Stomach (tissue), 9 donors: Measurements from ENCODE around the gene PTPRC. TPM values are rescaled to one million over a fixed set of nuclear protein-coding genes. Genes with fewer than 3 reads are reported as not detected.
"Not testable (repeated sequence)": the region's sequence is repeated elsewhere in the genome, so short reads cannot be mapped to it uniquely, and the experiment has no call there.

ENCODE experiments used
- DNase-seq, 2 donors: peaks; one replicate each; pipeline versions ENCODE4 v3.0.0 to v3.0.0-alpha.2; 2013 to 2019
- H3K27ac ChIP-seq, 5 donors: fragments of 200-600 bp in 4 of 5; sonication (generic) in 4 of 5; one replicate each; pipeline ENCODE4 v1.5.1; 2013 to 2019; ENCODE audit warnings: mild to moderate bottlenecking in 1 of 5, moderate library complexity in 1 of 5
- H3K27me3 ChIP-seq, 3 donors: fragments of 200-600 bp; sonication (generic); one replicate each; pipeline ENCODE4 v1.5.1; 2017 to 2019; ENCODE audit warnings: mixed run types in 1 of 3
- H3K36me3 ChIP-seq, 4 donors: fragments of 200-600 bp; sonication (generic); 1 replicate in 3 of 4; 2 replicates in 1 of 4; pipeline ENCODE4 v1.5.1; 2016 to 2019
- H3K4me1 ChIP-seq, 4 donors: fragments of 200-600 bp; sonication (generic); one replicate each; pipeline ENCODE4 v1.5.1; 2016 to 2019
- H3K4me3 ChIP-seq, 4 donors: fragments of 200-600 bp; sonication (generic) in 3 of 4; one replicate each; pipeline ENCODE4 v1.5.1; 2016 to 2019; ENCODE audit warnings: mild to moderate bottlenecking in 1 of 4
- H3K9me3 ChIP-seq, 4 donors: fragments of 200-600 bp; sonication (generic); one replicate each; pipeline ENCODE4 v1.5.1; 2016 to 2019
- EP300 ChIP-seq: sonication (generic); formaldehyde crosslinking; IDR thresholded peaks from one replicate; pipeline ENCODE4 v1.6.1; 2017; ENCODE audit warnings: antibody characterized with exemption
- POLR2A ChIP-seq, 4 donors: fragments of 450-650 bp; IDR thresholded peaks; one replicate each; pipeline ENCODE4 v1.6.1; 2016; ENCODE audit warnings: antibody characterized with exemption in 4 of 4, control low read depth in 2 of 4, mild to moderate bottlenecking in 1 of 4, moderate library complexity in 1 of 4
- POLR2AphosphoS5 ChIP-seq, 3 donors: sonication (generic); formaldehyde crosslinking; IDR thresholded peaks; one replicate each; pipeline ENCODE4 v1.6.1; 2016; ENCODE audit warnings: antibody characterized with exemption in 3 of 3
- WGBS, 5 donors: extraction: QIAGEN DNeasy Blood & Tissue Kit in 3 of 5; methylation state at CpG; one replicate each; pipeline versions ENCODE4 v1.1.5 to v1.1.7; 2013 to 2018; 5-methylcytosine and 5-hydroxymethylcytosine counted together
- intact Hi-C: fragments of 100-400 bp; cut with DNase I; formaldehyde crosslinking; loops from one replicate; pipeline ENCODE4 v1.15.1; 2023; ENCODE audit warnings: low total_unique reads
- polyA plus RNA-seq, 3 donors: library from polyadenylated mRNA; stranded (reverse); fragments of 200-250 nt; gene quantifications; one replicate each; pipeline ENCODE4 v1.2.3, GENCODE V29; 2013
- total RNA-seq, 5 donors: library from RNA; depleted of rRNA; stranded (reverse); fragments of >200 nt; gene quantifications; one replicate each; pipeline versions ENCODE4 v1.1.0 to v1.2.3, GENCODE V29; 2014 to 2016
- TF ChIP-seq, protein P1 (sequence below), 7 experiments: fragments of 450-650 bp in 4 of 7; fragments of 200-600 bp in 3 of 7; sonication (generic) in 3 of 7; IDR thresholded peaks; one replicate each; pipeline ENCODE4 v1.5.1; 2016 to 2019; ENCODE audit warnings: antibody characterized with exemption in 7 of 7, control low read depth in 2 of 7, mild to moderate bottlenecking in 1 of 7
- donor health status: healthy with polysubstance abuse.
- donor health status: Bipolar disorder and iron deficiency.
- donor health status: healthy.

Gene PTPRC
- total and polyA plus RNA-seq, 8 donors: 0.58 to 50.9 (median 15.2) TPM

DNA sequence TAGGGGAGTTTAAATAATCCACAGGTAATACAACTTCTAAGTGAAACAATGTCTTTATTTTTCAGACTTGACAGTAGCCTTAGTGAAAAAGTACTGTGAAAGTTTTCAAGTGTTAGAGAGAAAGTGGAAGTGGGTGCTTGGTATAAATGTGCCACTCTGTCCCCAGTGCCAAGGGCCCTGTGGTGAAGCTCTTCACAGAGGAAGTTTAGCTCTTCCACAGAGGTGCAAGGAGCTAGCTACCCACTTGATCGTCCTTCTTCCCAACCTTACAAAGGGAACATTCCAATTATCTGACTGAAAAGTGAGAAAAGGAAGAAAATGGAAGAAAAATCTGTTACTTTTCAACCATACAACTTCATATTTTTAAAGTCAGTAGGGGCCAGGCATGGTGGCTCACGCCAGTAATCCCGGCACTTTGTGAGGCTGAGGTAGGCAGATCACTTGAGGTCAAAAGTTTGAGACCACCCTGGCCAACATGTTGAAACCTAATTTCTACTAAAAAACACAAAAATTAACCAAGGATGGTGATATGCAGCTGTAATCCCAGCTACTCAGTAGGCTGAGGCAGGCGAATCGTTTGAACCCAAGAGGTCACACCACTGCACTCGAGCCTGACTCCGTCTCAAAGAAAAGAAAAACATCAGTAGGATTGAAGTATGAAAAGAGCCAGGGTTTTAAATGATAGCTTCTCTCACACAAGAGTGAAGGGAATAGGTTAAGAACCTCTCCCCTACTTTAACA is 41.0 kb upstream of the PTPRC start:
- H3K36me3 ChIP-seq: no peaks in the 10 kb centered on the region
- no peak overlapping the region for H3K4me3 ChIP-seq
- intact Hi-C loops: no loop called here
- 74 to 87% (median 84%) methylated on average over 7 of the region's 7 CpGs for WGBS, 5 donors
- DNase-seq: peak in 1 of 2 donors; percentile 9
- no peak for TF ChIP-seq POLR2AphosphoS5 (IDR thresholded peaks at IDR 0.05)
- TF ChIP-seq, protein P1, sequence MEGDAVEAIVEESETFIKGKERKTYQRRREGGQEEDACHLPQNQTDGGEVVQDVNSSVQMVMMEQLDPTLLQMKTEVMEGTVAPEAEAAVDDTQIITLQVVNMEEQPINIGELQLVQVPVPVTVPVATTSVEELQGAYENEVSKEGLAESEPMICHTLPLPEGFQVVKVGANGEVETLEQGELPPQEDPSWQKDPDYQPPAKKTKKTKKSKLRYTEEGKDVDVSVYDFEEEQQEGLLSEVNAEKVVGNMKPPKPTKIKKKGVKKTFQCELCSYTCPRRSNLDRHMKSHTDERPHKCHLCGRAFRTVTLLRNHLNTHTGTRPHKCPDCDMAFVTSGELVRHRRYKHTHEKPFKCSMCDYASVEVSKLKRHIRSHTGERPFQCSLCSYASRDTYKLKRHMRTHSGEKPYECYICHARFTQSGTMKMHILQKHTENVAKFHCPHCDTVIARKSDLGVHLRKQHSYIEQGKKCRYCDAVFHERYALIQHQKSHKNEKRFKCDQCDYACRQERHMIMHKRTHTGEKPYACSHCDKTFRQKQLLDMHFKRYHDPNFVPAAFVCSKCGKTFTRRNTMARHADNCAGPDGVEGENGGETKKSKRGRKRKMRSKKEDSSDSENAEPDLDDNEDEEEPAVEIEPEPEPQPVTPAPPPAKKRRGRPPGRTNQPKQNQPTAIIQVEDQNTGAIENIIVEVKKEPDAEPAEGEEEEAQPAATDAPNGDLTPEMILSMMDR (IDR thresholded peaks at IDR 0.05): no peak
- TF ChIP-seq EP300: no peak
- no peak for TF ChIP-seq POLR2A (IDR thresholded peaks at IDR 0.05)
- H3K4me1 ChIP-seq: no peaks in the 10 kb centered on the region
- no peaks in the 10 kb centered on the region for H3K9me3 ChIP-seq
- H3K27ac ChIP-seq: no peak overlapping the region
- no peaks in the 10 kb centered on the region for H3K27me3 ChIP-seq

DNA sequence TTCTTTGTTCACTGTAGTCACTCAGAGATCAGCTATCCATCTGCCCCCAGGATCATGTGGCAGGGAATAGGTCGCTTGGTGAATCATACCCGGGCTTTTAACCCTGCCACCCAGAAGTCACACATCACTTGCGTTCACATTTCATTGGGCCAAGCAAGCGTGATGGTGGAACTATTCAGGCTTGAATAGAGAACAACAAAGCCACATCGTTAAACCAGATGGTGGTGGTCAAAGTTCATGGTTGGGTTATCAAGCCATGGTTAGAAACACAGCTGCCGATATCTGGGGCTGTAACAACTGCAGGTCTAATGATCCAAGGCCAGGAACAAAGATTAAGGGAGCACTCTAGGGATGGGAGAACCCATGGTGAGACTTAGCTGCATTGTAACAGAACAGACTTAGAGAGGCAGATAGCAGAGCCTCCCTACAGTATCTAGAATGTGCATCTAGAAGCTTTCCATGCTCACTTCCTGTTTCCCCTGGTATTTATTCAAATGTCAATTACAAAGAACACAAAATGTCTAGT is 40.0 kb upstream of the PTPRC start:
- DNase-seq: peak in 1 of 2 donors; percentile 9

GRCh38 chr1:198599749-198600148 is 39.1 kb upstream of the PTPRC start:
- H3K4me3 ChIP-seq: no peak overlapping the region
- no peaks in the 10 kb centered on the region for H3K4me1 ChIP-seq
- no peaks in the 10 kb centered on the region for H3K27me3 ChIP-seq
- WGBS, 5 donors: 69 to 91% (median 85%) methylated on average over 2 of the region's 2 CpGs; no CpG with 5 or more reads in 1 of the 5 donors
- TF ChIP-seq POLR2A (IDR thresholded peaks at IDR 0.05) (no peak), EP300 (no peak), POLR2AphosphoS5 (IDR thresholded peaks at IDR 0.05) (no peak)
- TF ChIP-seq, protein P1 (IDR thresholded peaks at IDR 0.05): no peak
- no peak overlapping the region for H3K27ac ChIP-seq
- H3K9me3 ChIP-seq: no peaks in the 10 kb centered on the region
- DNase-seq: no peak
- no peaks in the 10 kb centered on the region for H3K36me3 ChIP-seq
- intact Hi-C loops: no loop called here

More for the DNA sequence above, 40.0 kb upstream of the PTPRC start:
- TF ChIP-seq POLR2AphosphoS5 (IDR thresholded peaks at IDR 0.05): no peak
- TF ChIP-seq, protein P1 (IDR thresholded peaks at IDR 0.05): no peak
- no peak for TF ChIP-seq POLR2A (IDR thresholded peaks at IDR 0.05)
- TF ChIP-seq EP300: no peak
- H3K27ac ChIP-seq: no peak overlapping the region
- WGBS, 5 donors: 64 to 80% (median 72%) methylated on average over 6 of the region's 6 CpGs
- intact Hi-C loops: no loop called here
- no peaks in the 10 kb centered on the region for H3K36me3 ChIP-seq
- no peaks in the 10 kb centered on the region for H3K9me3 ChIP-seq
- no peaks in the 10 kb centered on the region for H3K27me3 ChIP-seq
- no peak overlapping the region for H3K4me3 ChIP-seq
- no peaks in the 10 kb centered on the region for H3K4me1 ChIP-seq

- intact Hi-C loops: no loop called here
- 82 to 100% (median 94%) methylated on average over 1 of the region's 1 CpG for whole genome bisulfite sequencing, 5 donors
- Histone ChIP-seq H3K4me1 (no peaks in the 10 kb centered on the region), H3K27ac (no peak overlapping the region), H3K27me3 (no peaks in the 10 kb centered on the region), H3K9me3 (no peaks in the 10 kb centered on the region), H3K36me3 (no peaks in the 10 kb centered on the region), H3K4me3 (no peak overlapping the region)
- no peak for TF ChIP-seq POLR2A (IDR thresholded peaks at IDR 0.05)
- TF ChIP-seq, protein P1 (IDR thresholded peaks at IDR 0.05): no peak
- no peak for TF ChIP-seq POLR2AphosphoS5 (IDR thresholded peaks at IDR 0.05)
- TF ChIP-seq EP300: no peak
- no peak for DNase-seq
Measured at GRCh38 chr1:198600906-198601305, 37.9 kb upstream of the PTPRC start.

DNA sequence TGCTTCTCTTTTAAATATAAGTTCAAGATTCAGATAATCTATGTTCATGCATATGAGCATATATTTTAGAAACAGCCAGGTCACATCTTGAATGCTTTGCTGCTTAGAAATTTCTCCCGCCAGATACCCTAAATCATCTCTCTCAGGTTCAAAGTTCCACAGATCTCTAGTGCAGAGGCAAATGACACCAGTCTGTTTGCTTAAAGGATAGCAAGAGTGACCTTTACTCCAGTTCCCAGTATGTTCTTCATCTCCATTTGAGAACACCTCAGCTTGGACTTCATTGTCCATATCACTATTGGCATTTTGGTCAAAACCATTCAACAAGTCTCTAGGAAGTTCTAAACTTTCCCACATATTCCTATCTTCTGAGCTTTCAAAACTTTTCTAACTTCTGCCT is 37.5 kb upstream of the PTPRC start:
- WGBS, 5 donors: 91 to 97% (median 96%) methylated on average over 1 of the region's 1 CpG
- not testable (repeated sequence) for H3K27me3 ChIP-seq, DNase-seq

More for the DNA sequence above, 37.5 kb upstream of the PTPRC start:
- H3K27ac ChIP-seq, H3K4me3 ChIP-seq, H3K4me1 ChIP-seq, intact Hi-C loops, H3K36me3 ChIP-seq, H3K9me3 ChIP-seq: not testable (repeated sequence)
